KG1 (cell line): ENCODE measurements around the gene SLC7A7.
"Not testable (repeated sequence)": the region's sequence is repeated elsewhere in the genome, so short reads cannot be mapped to it uniquely, and the experiment has no call there.

ENCODE experiments used
- DNase-seq: peaks from one replicate; lab custom pipeline; 2025; lab: John Stamatoyannopoulos, UW

The SLC7A7 gene

DNA sequence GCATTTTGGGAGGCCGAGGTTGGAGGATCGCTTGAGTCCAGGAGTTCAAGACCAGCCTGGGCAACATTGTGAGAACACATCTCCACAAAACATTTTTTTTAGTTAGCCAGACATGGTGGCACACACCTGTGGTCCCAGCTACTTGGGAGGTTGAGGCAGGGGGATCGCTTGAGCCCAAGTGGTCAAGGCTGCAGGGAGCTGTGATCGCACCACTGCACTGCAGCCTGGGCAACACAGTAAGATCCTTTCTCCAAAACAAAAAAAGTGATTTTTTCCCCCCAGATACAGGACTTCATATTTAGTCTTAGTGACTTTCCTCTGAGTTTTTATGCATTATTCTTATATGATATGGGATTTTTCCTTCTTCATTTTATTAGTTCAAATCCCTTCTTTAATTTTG is 28.6 kb downstream of the SLC7A7 start:
- DNase-seq: no peak

DNA sequence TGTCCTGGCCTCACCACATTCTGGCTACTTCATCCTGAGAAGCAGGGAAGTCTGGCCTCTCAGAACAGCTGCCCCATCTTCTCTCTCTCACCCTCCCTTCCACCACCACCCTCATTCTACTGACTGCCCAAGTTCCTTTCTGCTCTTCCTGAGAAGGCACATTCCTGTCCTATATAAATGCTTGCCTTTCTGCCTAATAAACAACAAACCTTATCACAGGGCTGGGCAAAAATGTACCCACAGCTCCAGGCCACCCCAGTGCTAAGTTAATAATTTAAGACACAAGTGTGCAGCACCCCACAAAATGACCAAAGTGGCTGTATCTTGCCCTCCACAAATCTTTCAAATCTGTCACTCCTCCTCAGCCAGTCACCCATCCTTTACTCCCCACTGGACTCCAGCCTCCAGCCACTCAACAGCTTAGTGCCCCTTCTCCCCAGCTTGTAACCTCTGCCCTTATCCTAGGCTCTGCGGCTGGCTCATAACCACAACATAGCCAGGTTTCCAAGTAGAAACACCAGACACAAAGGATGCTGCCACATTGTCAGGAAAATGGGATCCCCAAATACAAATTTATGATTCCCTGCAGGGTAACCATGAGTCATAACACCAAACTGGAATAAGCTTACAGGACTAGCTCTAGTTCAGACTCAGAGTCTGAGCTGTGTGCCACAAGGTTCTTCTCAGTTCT is 33.8 kb downstream of the SLC7A7 start:
- DNase-seq: no peak

DNA sequence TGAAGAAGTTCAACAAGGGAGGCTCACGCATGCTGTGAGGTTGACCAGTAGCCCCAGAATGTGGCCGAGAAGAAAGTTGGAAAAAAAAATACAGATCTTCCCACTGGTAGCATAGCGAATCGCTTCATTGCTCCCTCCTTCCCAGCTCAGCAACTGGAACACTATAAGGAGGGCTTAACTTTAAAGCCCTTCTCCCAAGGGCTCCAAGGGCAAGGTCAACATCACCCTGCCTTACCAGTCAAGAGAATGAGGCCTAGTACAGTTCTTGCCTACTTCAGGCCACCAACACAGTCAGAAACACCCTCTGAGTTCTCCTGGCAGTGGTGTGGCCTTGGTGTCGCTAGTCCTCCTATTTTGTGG is 34.3 kb downstream of the SLC7A7 start:
- DNase-seq: no peak

DNA sequence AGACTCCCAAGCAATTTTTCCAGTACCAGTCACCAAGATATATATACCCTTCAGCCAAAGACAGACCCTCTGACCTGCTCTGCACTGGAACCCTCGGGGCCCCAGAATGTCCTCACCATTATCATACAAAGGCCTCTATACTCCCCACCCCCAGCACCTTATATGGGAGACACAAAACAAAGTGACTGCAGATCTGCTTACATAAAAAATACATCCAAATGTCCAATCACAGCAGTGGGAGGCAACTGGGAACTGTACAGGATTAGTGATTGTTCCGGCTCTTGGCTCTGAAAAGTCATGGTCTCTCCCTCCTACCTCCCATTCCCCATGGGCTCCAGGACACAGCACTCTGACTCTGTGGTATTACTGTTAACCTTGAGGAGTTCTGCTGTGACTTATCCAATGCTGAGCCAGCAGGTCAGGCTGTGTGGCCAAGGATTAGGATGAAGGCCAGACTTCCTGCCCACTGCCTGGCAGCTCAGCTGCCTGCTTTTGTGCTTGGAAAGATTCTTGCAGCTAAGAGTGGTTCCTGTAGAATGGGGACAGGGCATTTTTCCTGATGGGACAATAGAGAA is 35.0 kb downstream of the SLC7A7 start:
- no peak for DNase-seq

DNA sequence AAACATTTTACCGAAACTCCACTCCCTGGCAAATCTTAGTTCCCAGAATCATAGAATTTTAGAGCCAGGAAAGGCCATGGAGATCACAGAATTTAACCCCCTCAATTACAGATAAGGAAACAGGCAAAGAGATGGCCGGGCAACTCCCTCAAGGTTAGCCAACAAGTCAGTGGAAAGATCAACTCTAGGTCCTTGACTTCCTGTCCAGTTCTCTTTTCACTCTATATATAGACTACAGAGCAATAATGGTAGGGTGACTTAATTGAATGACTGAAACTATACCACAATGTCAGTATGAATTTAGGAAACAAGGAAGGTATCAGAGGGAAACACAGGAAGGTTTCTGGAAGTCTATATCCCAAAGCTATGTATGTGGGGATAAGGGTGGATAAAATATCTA is 37.2 kb downstream of the SLC7A7 start:
- DNase-seq: no peak

DNA sequence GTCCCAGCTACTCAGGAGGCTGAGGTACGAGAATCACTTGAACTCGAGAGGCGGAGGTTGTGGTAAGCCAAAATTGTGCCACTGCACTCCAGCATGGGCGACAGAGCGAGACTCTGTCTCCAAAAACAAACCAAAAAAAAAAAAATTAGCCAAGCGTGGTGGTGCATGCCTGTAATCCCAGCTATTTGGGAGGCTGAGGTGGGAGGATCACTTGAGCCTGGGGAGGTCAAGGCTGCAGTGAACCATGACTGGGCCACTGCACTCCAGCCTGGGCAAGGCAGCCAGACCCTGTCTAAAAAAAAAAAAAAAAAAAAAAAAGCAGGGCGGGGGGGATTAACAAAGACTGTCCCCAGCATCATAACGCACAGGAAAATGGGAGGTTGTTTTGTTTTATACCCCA is 38.4 kb downstream of the SLC7A7 start:
- not testable (repeated sequence) for DNase-seq

DNA sequence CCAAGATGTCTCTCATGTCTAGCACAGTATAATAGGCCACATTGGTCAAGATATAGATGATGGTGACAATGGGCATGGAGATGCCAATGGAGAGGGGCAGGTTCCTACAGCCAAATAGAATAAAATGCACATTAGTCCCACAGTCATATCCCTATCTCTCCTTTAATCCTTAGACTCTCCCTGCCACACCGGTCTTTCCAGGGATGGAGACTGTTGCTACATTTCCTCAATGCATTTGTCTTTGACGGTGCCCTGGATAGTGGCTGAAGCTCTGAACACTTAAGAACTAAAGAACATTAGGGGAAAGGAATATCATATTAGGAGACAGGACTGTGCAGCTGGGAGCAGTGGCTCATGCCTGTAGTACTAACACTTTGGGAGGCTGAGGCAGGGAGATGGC is 39.0 kb downstream of the SLC7A7 start:
- DNase-seq: no peak

DNA sequence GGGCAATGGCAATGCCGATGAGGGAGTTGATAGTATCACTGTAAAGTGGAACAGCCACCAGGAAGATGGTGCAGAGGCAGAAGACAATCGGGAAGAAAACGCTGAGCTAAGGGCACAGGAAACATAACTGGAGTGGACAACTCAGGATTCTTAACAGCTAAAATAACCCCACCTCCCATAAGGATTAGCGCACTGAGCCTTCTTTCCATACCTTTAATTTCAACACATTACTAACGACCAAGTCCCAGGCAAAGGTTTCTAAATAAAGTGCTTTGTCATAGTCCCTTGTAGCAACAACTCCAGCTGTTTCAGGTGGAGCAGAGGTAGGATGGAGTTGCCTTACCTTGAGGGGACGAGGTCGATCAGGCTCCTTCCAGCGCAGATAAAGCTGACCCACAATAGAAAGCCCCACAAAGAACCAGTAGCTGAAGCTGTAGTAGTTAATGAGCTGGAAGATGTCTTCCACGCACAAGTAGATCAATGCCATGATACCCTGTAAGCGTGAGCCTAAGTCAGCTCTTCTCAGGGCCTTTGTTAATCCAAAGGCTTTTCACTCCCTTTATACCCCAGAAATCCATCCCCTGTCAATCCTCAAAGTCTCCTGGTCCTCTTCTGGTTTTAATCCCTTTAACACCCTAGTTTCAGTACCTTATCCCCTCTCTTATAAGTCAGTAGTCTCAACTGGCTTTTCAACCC is 41.1 kb downstream of the SLC7A7 start:
- DNase-seq: no peak

DNA sequence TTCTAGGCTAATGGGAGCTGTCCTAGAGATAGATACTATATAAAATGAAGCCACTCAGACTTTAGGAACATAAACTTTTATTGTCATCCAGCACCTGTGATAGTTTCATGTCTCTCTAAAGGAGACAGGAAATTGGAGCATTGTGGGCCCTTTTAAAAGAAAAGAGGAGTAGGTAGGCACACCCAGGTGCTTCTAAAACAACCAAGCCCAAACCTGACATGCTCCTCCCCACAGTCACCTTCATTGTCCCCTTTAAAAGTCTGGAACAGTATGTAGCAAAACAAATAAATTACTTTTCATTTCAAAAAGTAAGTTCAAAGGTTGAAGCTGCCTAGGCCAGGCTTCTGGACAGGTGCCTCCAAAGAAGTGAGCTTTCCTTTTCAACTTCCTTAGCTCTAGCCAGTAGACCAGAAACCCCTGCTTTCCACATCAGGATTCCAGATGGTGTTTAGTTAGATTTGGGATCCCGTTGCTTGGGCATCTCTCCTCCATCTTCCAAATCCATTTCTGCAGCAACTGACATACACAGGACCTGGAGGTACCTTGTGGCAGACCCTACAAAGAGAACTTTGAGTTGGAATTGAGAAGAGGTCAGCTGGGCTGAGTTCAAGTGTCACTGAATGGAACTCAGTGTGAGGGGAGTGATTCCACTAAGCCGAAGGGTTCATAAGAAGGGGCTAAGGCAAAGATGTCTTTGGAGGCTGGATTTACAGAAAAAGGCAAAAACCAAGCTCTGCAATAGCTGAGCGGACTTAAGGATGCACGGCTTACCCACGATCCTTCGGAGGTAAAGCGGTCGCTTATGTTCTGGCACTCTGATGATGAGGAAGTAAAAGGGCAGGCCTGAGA is 41.8 kb downstream of the SLC7A7 start:
- DNase-seq: no peak

DNA sequence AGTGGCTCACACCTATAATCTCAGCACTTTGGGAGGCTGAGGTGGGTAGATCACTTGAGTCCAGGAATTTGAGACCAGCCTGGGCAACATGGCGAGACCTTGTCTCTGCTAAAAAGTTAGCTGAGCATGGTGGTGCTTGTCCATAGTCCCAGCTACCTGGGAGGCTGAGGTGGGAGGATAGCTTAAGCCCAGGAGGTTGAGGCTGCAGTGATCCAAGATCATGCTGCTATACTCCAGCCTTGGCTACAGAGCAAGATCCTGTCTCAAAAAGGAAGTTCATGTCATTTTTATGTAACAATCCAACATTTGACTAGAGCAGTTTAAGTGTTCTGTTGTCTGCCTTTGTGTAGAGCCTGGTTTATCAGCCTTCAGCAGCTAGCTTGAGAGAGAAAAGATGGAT is 42.5 kb downstream of the SLC7A7 start:
- no peak for DNase-seq

DNA sequence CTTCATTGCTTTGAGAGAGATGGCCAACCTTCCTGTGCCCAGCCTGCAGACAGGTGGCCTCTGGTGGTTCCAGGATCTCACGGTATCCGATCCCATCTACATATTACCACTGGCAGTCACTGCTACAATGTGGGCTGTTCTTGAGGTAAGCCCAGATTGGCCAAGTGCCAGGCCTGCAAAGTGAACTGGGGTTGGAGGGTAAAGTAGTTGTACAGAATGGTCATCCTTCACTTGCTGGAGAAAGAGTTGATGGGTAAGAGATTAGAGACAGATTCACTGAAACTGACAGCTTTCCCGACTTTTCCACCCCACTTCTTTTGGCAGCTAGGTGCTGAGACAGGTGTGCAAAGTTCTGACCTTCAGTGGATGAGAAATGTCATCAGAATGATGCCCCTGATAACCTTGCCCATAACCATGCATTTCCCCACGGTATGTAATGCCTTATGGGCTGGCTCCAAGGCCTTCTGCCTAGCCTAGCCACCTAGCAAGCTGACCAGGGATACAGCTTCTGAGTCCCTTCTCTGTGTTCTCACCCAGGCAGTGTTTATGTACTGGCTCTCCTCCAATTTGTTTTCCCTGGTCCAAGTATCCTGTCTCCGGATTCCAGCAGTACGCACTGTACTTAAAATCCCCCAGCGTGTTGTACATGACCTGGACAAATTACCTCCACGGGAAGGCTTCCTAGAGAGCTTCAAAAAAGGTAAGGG is 44.6 kb downstream of the SLC7A7 start:
- no peak for DNase-seq

DNA sequence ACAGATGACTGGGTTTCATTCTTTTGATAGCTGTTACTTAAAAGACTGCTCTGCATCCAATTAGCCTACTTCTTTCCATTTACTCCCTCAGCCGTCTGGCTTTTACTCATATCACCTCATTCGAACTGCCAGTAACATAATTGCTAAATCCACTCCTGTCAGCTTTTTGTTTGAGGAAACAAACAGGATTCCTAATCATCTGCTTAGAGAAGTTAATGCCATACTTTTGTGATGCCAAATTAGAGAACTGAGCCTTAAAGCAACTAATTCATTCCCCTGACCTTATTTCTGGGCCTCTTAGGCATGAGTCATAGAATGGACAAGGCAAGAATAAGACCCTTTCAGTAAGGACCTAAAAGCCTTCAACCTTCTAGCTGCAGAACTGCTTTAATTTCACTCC is 45.9 kb downstream of the SLC7A7 start:
- DNase-seq: no peak

DNA sequence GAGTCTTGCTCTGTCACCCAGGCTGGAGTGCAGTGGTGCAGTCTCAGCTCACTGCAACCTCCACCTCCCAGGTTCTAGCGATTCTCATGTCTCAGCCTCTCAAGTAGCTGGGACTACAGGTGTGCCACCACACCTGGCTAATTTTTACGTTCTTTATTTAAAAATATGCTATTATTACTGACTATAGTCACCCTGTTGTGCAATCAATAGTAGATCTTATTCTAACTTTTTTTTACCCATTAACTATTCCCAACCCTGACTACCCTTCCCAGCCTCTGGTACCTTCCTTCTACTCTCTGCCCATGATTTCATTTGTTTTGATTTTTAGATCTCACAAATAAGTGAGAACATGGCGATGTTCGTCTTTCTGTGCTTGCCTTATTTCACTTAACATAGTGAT is 46.3 kb downstream of the SLC7A7 start:
- no peak for DNase-seq

DNA sequence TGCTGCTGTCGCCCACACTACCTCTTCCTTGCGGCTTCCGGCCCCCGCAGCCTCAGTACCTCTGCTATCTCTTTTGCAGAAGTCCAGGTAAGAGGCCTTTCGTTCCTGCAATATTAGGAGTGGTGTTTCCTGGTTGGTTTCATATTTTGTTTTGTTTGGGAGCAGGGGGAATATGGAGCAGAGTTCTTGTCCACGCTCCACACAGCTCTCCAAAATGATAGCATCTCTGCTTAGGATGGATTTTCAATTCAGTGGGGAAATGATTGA is 48.0 kb downstream of the SLC7A7 start:
- DNase-seq: no peak

DNA sequence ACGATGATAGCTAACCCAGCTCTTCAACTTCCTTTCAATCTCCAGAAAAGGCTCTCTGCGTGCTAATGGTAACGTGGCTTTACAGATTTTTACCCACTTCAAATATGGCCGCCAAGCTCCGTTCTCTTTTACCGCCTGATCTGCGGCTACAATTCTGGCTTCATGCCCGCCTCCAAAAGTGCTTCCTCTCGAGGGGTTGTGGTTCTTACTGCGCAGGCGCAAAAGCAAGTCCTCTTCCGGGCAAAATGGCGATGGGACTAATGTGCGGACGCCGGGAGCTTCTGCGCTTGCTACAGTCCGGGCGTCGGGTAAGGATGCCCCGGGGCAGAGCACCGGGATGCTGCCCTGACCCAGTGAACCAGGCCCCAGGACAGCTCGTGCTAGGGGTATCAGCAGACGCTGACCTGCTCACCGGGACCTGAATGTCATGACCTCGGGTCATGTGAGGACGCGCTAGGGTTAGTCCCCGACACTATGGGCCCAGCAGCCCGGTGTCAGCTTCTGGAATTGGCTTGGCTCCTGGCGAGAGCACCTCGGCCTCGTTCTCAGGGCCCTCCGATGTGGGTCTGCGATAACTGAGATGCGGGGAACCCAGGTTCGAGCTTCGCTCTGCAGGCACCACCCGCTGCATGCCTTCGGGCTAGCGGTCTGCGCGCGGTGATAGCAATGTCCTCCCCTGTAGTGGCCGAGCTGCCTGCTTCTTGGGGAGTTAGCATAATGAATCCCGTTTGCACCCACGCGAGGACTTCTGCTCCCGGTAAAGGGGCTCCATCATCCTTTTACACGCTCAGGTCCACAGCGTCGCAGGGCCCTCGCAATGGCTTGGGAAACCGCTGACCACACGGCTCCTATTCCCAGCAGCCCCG is 48.5 kb downstream of the SLC7A7 start, which contains the start of gene OXA1L:
TSS of gene OXA1L (plus strand) at position 232 of the 866 bp plus-strand sequence. CDS start at position 246, 14 bp downstream.
- peak; percentile 74 for DNase-seq

DNA sequence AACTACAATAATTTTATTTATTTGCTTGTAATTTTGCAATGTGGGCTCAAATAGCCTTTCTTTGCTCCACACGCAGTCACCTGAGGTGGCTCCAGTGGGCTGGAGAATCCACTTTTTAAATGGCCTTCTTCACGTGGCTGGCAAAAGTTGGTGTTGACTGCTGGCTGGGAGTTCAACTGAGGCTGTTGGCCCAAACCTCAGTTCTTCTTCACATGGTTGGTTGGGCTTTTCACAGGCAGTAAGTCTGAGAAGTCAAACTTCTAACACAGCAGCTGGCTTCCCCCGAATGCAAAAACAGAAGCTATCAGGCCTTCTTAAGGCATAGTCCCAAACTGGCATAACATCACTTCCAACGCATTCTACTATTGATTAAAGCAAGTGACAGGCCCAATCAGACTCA is 50.9 kb downstream of the SLC7A7 start:
- DNase-seq: no peak

DNA sequence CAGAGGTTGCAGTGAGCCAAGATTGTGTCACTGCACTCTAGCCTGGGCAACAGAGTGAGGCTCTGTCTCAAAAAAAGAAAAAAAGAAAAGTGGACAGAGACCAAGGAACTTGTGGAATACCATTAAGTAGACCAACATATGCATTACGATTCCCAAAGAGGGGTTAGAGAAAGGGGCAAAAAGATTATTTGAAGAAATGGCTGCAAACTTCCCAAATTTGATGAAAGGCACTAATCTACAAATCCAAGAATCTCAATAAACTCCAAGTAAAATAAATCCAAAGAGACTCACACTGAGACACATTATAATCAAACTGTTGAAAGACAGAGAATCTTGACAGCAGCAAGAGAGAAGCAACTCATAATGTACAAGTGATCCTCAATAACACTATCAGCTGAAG is 53.5 kb downstream of the SLC7A7 start:
- no peak for DNase-seq

DNA sequence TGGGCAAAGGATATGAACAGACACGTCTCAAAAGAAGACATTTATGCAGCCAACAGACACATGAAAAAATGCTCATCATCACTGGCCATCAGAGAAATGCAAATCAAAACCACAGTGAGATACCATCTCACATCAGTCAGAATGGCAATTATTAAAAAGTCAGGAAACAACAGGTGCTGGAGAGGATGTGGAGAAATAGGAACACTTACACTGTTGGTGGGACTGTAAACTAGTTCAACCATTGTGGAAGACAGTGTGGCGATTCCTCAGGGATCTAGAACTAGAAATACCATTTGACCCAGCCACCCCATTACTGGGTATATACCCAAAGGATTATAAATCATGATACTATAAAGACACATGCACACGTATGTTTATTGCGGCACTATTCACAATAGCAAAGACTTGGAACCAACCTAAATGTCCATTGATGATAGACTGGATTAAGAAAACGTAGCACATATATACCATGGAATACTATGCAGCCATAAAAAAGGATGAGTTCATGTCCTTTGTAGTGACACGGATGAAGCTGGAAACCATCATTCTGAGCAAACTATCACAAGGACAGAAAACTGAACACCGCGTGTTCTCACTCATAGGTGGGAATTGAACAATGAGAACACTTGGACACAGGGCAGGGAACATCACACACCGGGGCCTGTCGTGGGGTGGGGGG is 57.1 kb downstream of the SLC7A7 start:
- DNase-seq: not testable (repeated sequence)

DNA sequence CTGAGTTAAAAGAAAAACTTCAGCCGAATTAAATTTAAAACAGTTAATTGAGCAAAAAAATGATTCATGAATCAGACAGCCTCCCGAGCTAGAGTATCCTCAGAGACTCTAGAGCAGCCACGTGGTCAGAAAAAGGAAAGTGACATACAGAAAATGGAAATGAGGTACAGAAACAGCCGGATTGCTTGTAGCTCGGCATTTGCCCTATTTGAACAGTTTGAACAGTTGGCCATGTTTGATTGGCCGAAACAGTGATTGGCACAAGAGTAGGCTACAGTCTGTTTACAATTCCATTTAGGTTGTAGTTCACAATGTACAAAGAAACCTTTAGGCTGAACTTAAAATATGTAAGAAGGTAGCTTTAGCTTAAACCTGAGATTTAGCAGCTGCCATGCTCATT is 61.6 kb downstream of the SLC7A7 start:
- no peak for DNase-seq

DNA sequence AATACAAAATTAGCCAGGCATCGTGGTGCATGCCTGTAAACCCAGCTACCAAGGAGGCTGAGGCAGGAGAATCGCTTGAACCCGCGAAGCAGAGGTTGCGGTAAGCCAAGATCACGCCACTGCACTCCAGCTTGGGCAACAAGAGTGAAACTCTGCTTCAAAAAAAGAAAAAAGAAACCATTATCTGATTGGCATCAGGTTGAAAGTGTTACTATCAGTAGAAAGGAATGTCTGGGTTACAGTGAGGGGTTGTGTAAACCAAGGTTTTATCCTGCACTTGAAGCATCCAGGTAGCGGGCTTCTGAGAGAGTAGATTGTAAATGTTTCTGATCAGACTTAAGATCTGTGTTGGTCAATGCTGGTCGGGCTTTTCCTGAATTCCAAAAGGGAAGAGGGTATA is 62.8 kb downstream of the SLC7A7 start:
- no peak for DNase-seq

DNA sequence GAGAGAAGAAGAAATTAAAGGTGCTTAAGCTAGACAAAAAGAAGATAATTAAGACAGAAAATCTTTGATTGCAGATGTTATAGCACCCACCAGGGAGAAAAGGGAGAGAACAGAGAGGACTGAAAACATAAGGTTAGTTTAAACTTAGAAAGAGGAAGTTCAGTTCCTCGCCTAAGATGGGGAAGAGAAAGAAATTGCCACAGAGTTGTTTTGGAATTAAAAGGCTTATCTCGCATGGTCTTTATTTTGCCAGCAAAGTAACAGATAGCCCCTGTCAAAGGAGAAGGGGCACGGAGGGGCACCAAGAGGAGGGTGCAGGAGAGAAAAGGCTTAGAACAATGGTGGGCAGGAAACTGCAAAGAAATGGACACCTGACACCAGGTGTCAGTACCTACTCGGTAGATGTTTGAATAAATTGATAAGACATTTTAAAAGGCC is 66.6 kb downstream of the SLC7A7 start:
- DNase-seq: no peak
